Uterus (tissue), 4 donors: ENCODE data around the gene SLC6A19. TPM values are rescaled to one million over a fixed set of nuclear protein-coding genes. Genes with fewer than 3 reads are reported as not detected.

Experiments used
- DNase-seq, 2 donors: peaks; one replicate each; pipeline ENCODE4 v3.0.0-alpha.2; 2019 to 2020
- H3K27ac ChIP-seq, 2 donors: fragments of 200-600 bp; sonication (generic); 1 replicate in 1 of 2; 2 replicates in 1 of 2; pipeline ENCODE4 v1.5.1; 2016 to 2018
- H3K27me3 ChIP-seq, 2 donors: fragments of 200-600 bp; sonication (generic); one replicate each; pipeline ENCODE4 v1.5.1; 2018 to 2019; ENCODE audit warnings: control low read depth in 1 of 2
- H3K36me3 ChIP-seq, 2 donors: fragments of 200-600 bp; sonication (generic); one replicate each; pipeline ENCODE4 v1.5.1; 2019; ENCODE audit warnings: control low read depth in 1 of 2
- H3K4me1 ChIP-seq, 2 donors: fragments of 200-600 bp; sonication (generic); one replicate each; pipeline ENCODE4 v1.5.1; 2018 to 2019; ENCODE audit warnings: control low read depth in 1 of 2
- H3K4me3 ChIP-seq, 2 donors: fragments of 200-600 bp; sonication (generic); 1 replicate in 1 of 2; 2 replicates in 1 of 2; pipeline ENCODE4 v1.5.1; 2018 to 2019; ENCODE audit warnings: mild to moderate bottlenecking in 1 of 2
- H3K9me3 ChIP-seq, 2 donors: fragments of 200-600 bp; sonication (generic); one replicate each; pipeline ENCODE4 v1.5.1; 2019; ENCODE audit warnings: control low read depth in 1 of 2
- CTCF ChIP-seq, 4 experiments: fragments of 200-600 bp in 2 of 4; fragments of 450-650 bp in 2 of 4; sonication (generic) in 2 of 4; IDR thresholded peaks; one replicate each; pipeline ENCODE4 v1.5.1; 2016 to 2019; ENCODE audit warnings: antibody characterized with exemption in 4 of 4, mild to moderate bottlenecking in 2 of 4, moderate library complexity in 1 of 4
- POLR2A ChIP-seq, 2 donors: fragments of 450-650 bp; IDR thresholded peaks; one replicate each; pipeline ENCODE4 v1.6.1; 2016; ENCODE audit warnings: antibody characterized with exemption in 2 of 2, mild to moderate bottlenecking in 1 of 2, moderate library complexity in 1 of 2
- intact Hi-C: fragments of 100-400 bp; cut with DNase I; formaldehyde crosslinking; loops from one replicate; pipeline ENCODE4 v1.15.1; 2023; ENCODE audit warnings: low total_unique reads
- total RNA-seq, 4 donors: library from RNA; depleted of rRNA in 3 of 4; stranded (reverse); fragments of >200 nt in 3 of 4; gene quantifications; one replicate each; pipeline versions ENCODE4 v1.1.0 to v1.2.4, GENCODE V29; 2014 to 2023
- donor health status: DM: yes; HTN: yes; CAD: no.

Gene SLC6A19
- total RNA-seq, 4 donors from 2014 or later = under 0.01 TPM; not detected in 3

GRCh38 chr5:1242733-1243486, 41.5 kb downstream of the SLC6A19 start:
- no peaks in the 10 kb centered on the region for H3K9me3 ChIP-seq
- TF ChIP-seq CTCF (IDR thresholded peaks at IDR 0.05) (no peak), POLR2A (IDR thresholded peaks at IDR 0.05) (no peak)
- H3K27ac ChIP-seq = no peak overlapping the region
- no peaks in the 10 kb centered on the region for H3K4me1 ChIP-seq
- H3K27me3 ChIP-seq = peaks cover 0 to 14% of the 10 kb centered on the region in 2 donors
- intact Hi-C loops = no loop called here
- no peak overlapping the region for H3K4me3 ChIP-seq
- DNase-seq = no peak
- H3K36me3 ChIP-seq = no peaks in the 10 kb centered on the region

GRCh38 chr5:1243487-1244130, 42.2 kb downstream of the SLC6A19 start:
- H3K36me3 ChIP-seq = no peaks in the 10 kb centered on the region
- no peaks in the 10 kb centered on the region for H3K9me3 ChIP-seq
- DNase-seq = no peak
- H3K4me3 ChIP-seq = no peak overlapping the region
- no peak for TF ChIP-seq CTCF (IDR thresholded peaks at IDR 0.05)
- no peak for TF ChIP-seq POLR2A (IDR thresholded peaks at IDR 0.05)
- H3K27ac ChIP-seq = no peak overlapping the region
- intact Hi-C loops = no loop called here
- no peaks in the 10 kb centered on the region for H3K4me1 ChIP-seq
- peaks cover 0 to 14% of the 10 kb centered on the region in 2 donors for H3K27me3 ChIP-seq

GRCh38 chr5:1244255-1244654, 42.9 kb downstream of the SLC6A19 start:
- H3K4me1 ChIP-seq = no peaks in the 10 kb centered on the region
- no peak for DNase-seq
- TF ChIP-seq POLR2A (IDR thresholded peaks at IDR 0.05) (no peak), CTCF (IDR thresholded peaks at IDR 0.05) (no peak)
- H3K9me3 ChIP-seq = no peaks in the 10 kb centered on the region
- H3K4me3 ChIP-seq = no peak overlapping the region
- H3K36me3 ChIP-seq = no peaks in the 10 kb centered on the region
- peaks cover 0 to 14% of the 10 kb centered on the region in 2 donors for H3K27me3 ChIP-seq
- intact Hi-C loops = no loop called here
- no peak overlapping the region for H3K27ac ChIP-seq

- Histone ChIP-seq H3K27ac (no peak overlapping the region), H3K9me3 (no peaks in the 10 kb centered on the region), H3K36me3 (no peaks in the 10 kb centered on the region), H3K4me3 (no peak overlapping the region), H3K27me3 (peaks cover 0 to 14% of the 10 kb centered on the region in 2 donors), H3K4me1 (no peaks in the 10 kb centered on the region)
- intact Hi-C loops = no loop called here
- no peak for TF ChIP-seq CTCF (IDR thresholded peaks at IDR 0.05)
- no peak for TF ChIP-seq POLR2A (IDR thresholded peaks at IDR 0.05)
- DNase-seq = no peak
Measured at GRCh38 chr5:1244976-1245375, 43.6 kb downstream of the SLC6A19 start.

- intact Hi-C loops = no loop called here
- H3K9me3 ChIP-seq = no peaks in the 10 kb centered on the region
- peaks cover 0 to 14% of the 10 kb centered on the region in 2 donors for H3K27me3 ChIP-seq
- no peak overlapping the region for H3K27ac ChIP-seq
- TF ChIP-seq POLR2A (IDR thresholded peaks at IDR 0.05) (no peak), CTCF (IDR thresholded peaks at IDR 0.05) (no peak)
- no peak for DNase-seq
- H3K4me1 ChIP-seq = no peaks in the 10 kb centered on the region
- H3K4me3 ChIP-seq = no peak overlapping the region
- H3K36me3 ChIP-seq = no peaks in the 10 kb centered on the region
Measured at GRCh38 chr5:1245905-1246576, 44.6 kb downstream of the SLC6A19 start.
